SK-N-SH treated with all-trans-retinoic acid at 6 μM for 48 hours (cell line): ENCODE measurements around the gene OR2A25.

Experiments
- GLIS3 ChIP-seq: fragments of 250-450 bp; sonication (Bioruptor Pico); IDR thresholded peaks from 2 replicates; pipeline ENCODE4 v1.5.0; 2020; ENCODE audit warnings: mild to moderate bottlenecking, moderate library complexity
- POU6F1 ChIP-seq: fragments of 250-450 bp; sonication (Bioruptor Pico); IDR thresholded peaks from 2 replicates; pipeline ENCODE4 v1.8.0; 2021; ENCODE audit warnings: low read depth, mild to moderate bottlenecking, moderate library complexity, borderline replicate concordance
- ZC3H10 ChIP-seq: fragments of 250-450 bp; sonication (Bioruptor Pico); IDR thresholded peaks from 2 replicates; pipeline ENCODE4 v1.5.1; 2021; ENCODE audit warnings: mild to moderate bottlenecking, moderate library complexity
- TF ChIP-seq, protein P1 (sequence below): fragments of 250-450 bp; sonication (Bioruptor Pico); IDR thresholded peaks from 2 replicates; pipeline ENCODE4 v1.5.1; 2020; ENCODE audit warnings: low read depth, mild to moderate bottlenecking, moderate library complexity

DNA sequence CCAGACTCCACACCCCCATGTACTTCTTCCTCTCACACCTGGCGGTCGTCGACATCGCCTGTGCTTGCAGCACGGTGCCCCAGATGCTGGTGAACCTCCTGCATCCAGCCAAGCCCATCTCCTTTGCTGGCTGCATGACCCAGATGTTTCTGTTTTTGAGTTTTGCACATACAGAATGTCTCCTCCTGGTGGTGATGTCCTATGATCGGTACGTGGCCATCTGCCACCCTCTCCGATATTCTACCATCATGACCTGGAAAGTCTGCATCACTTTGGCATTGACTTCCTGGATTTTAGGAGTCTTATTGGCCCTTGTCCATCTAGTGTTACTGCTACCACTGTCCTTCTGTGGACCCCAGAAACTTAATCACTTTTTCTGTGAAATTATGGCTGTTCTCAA lies 4.8 kb downstream of the OR2A25 start:
- TF ChIP-seq POU6F1 (CRISPR knock-in tag), result no peak
- TF ChIP-seq, protein P1, sequence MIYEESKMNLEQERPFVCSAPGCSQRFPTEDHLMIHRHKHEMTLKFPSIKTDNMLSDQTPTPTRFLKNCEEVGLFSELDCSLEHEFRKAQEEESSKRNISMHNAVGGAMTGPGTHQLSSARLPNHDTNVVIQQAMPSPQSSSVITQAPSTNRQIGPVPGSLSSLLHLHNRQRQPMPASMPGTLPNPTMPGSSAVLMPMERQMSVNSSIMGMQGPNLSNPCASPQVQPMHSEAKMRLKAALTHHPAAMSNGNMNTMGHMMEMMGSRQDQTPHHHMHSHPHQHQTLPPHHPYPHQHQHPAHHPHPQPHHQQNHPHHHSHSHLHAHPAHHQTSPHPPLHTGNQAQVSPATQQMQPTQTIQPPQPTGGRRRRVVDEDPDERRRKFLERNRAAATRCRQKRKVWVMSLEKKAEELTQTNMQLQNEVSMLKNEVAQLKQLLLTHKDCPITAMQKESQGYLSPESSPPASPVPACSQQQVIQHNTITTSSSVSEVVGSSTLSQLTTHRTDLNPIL (CRISPR knock-in tag), result no peak
- no peak for TF ChIP-seq ZC3H10
- no peak for TF ChIP-seq GLIS3 (CRISPR knock-in tag)
